H1 (cell line): ENCODE results near the gene PLEKHA4. TPM values are rescaled to one million over a fixed set of nuclear protein-coding genes. Genes with fewer than 3 reads are reported as not detected.
A peak's percentile ranks its signal among the peaks of the same experiment; 100 is the strongest.

ENCODE experiments used
- CTCF ChIA-PET: fragments of 300-600 bp; sonication (Branson Sonifier 250); formaldehyde crosslinking; loops from one replicate; lab custom pipeline; 2021; ENCODE audit not compliant: partially characterized antibody; lab: Charles Lee
- POLR2A ChIA-PET: fragments of 300-600 bp; sonication (Branson Sonifier 250); formaldehyde crosslinking; loops from one replicate; lab custom pipeline; 2021; ENCODE audit warnings: inconsistent platforms; ENCODE audit not compliant: partially characterized antibody; lab: Charles Lee
- DNase-seq, 2 experiments: peaks; one replicate each; pipeline versions ENCODE4 v3.0.0 to v3.0.0-alpha.2; 2010 to 2022; ENCODE audit warnings: low spot score in 2 of 2, low read depth in 1 of 2, mixed read lengths in 1 of 2
- FAIRE-seq: peaks from 2 replicates; lab custom pipeline; 2011; peaks lifted over from hg19 to GRCh38; lab: Jason Lieb, UNC
- H2AFZ ChIP-seq: 2 replicates; pipeline ENCODE4 v1.8.1; 2012; ENCODE audit warnings: low read length, inconsistent platforms
- H2AK5ac ChIP-seq: 2 replicates; pipeline ENCODE4 v1.6.1; 2013; ENCODE audit warnings: low read depth, low read length
- H2BK120ac ChIP-seq: replicated peaks from 2 replicates; pipeline ENCODE3; 2013; ENCODE audit warnings: low read depth, low read length, inconsistent platforms
- H2BK12ac ChIP-seq: 2 replicates; pipeline ENCODE4 v1.6.1; 2013; ENCODE audit warnings: low read depth, low read length
- H2BK15ac ChIP-seq: 2 replicates; pipeline ENCODE4 v1.6.1; 2013; ENCODE audit warnings: low read length
- H2BK20ac ChIP-seq: 2 replicates; pipeline ENCODE4 v1.6.1; 2013; ENCODE audit warnings: low read length
- H2BK5ac ChIP-seq: 2 replicates; pipeline ENCODE4 v1.6.1; 2013; ENCODE audit warnings: low read depth, low read length
- H3K14ac ChIP-seq: 2 replicates; pipeline ENCODE4 v1.6.1; 2013; ENCODE audit warnings: inconsistent platforms; ENCODE audit not compliant: insufficient read length
- H3K18ac ChIP-seq: 2 replicates; pipeline ENCODE4 v1.6.1; 2013; ENCODE audit warnings: low read length; ENCODE audit errors: extremely low read depth
- H3K23ac ChIP-seq: 2 replicates; pipeline ENCODE4 v1.6.1; 2013; ENCODE audit warnings: inconsistent platforms; ENCODE audit not compliant: insufficient read length
- H3K23me2 ChIP-seq: 2 replicates; pipeline ENCODE4 v1.6.1; 2013; ENCODE audit warnings: low read depth, low read length
- H3K27ac ChIP-seq: 2 replicates; pipeline ENCODE4 v1.6.1; 2011; ENCODE audit warnings: low read depth, low read length, inconsistent platforms
- H3K27me3 ChIP-seq, 4 experiments: replicated peaks in 1 of 4; 1 replicate in 1 of 4; 2 replicates in 3 of 4; pipeline versions ENCODE4 v1.6.1 to v1.8.1; 2011 to 2013; ENCODE audit warnings: low read length in 3 of 4, mild to moderate bottlenecking in 3 of 4, inconsistent platforms in 2 of 4, mixed read lengths in 2 of 4, moderate library complexity in 1 of 4; ENCODE audit not compliant: control insufficient read depth in 3 of 4, insufficient read depth in 3 of 4; ENCODE audit errors: extremely low read depth in 1 of 4
- H3K36me3 ChIP-seq, 4 experiments: 2 replicates each; pipeline versions ENCODE4 v1.6.1 to v1.8.1; 2011 to 2013; ENCODE audit warnings: mild to moderate bottlenecking in 4 of 4, low read length in 3 of 4, moderate library complexity in 2 of 4, control low read depth in 1 of 4, inconsistent platforms in 1 of 4; ENCODE audit not compliant: insufficient read depth in 4 of 4, control insufficient read depth in 2 of 4
- H3K4ac ChIP-seq: replicated peaks from 2 replicates; pipeline ENCODE3; 2013; ENCODE audit warnings: low read length, low read depth, mixed read lengths, inconsistent platforms; ENCODE audit not compliant: insufficient read length
- H3K4me1 ChIP-seq, 4 experiments: replicated peaks in 1 of 4; 1 replicate in 1 of 4; 2 replicates in 3 of 4; pipeline versions ENCODE4 v1.6.1 to v1.8.1; 2011 to 2013; ENCODE audit warnings: low read length in 3 of 4, inconsistent platforms in 2 of 4, mixed read lengths in 1 of 4; ENCODE audit not compliant: insufficient read depth in 4 of 4, control insufficient read depth in 3 of 4
- H3K4me2 ChIP-seq, 2 experiments: 2 replicates each; pipeline versions ENCODE4 v1.6.1 to v1.8.1; 2011 to 2013; ENCODE audit warnings: low read depth in 2 of 2, low read length in 2 of 2, control low read depth in 1 of 2, inconsistent platforms in 1 of 2, mild to moderate bottlenecking in 1 of 2; ENCODE audit not compliant: insufficient read depth in 1 of 2
- H3K4me3 ChIP-seq, 4 experiments: fragments of 200-600, 300-600 bp in 1 of 4; sonication (generic), shearing (Covaris generic), sonication (Bioruptor Twin) in 1 of 4; 2 replicates each; pipeline versions ENCODE4 v1.5.1 to v1.8.1; 2011 to 2016; ENCODE audit warnings: low read length in 4 of 4, low read depth in 3 of 4, control low read depth in 2 of 4, inconsistent platforms in 2 of 4, mild to moderate bottlenecking in 2 of 4, mixed read lengths in 1 of 4, moderate library complexity in 1 of 4; ENCODE audit not compliant: insufficient read depth in 2 of 4; ENCODE audit errors: extremely low read depth in 1 of 4
- H3K56ac ChIP-seq: replicated peaks from 2 replicates; pipeline ENCODE3; 2013; ENCODE audit warnings: low read depth, mild to moderate bottlenecking, mixed read lengths, low read length, inconsistent platforms; ENCODE audit not compliant: insufficient read length
- H3K79me1 ChIP-seq: 2 replicates; pipeline ENCODE4 v1.6.1; 2013; ENCODE audit warnings: low read depth, low read length, control low read depth
- H3K79me2 ChIP-seq, 2 experiments: 2 replicates each; pipeline versions ENCODE4 v1.6.1 to v1.8.1; 2012 to 2013; ENCODE audit warnings: low read length in 2 of 2, mild to moderate bottlenecking in 2 of 2, inconsistent platforms in 1 of 2; ENCODE audit not compliant: insufficient read depth in 2 of 2, control insufficient read depth in 1 of 2
- H3K9ac ChIP-seq, 4 experiments: replicated peaks in 1 of 4; 1 replicate in 1 of 4; 2 replicates in 3 of 4; pipeline versions ENCODE4 v1.6.1 to v1.8.1; 2011 to 2013; ENCODE audit warnings: low read depth in 3 of 4, low read length in 3 of 4, control low read depth in 2 of 4, mild to moderate bottlenecking in 2 of 4, moderate library complexity in 2 of 4, inconsistent platforms in 1 of 4; ENCODE audit errors: extremely low read depth in 1 of 4
- H3K9me3 ChIP-seq, 2 experiments: 2 replicates each; pipeline versions ENCODE4 v1.6.1 to v1.8.1; 2012 to 2013; ENCODE audit warnings: mild to moderate bottlenecking in 2 of 2, moderate library complexity in 2 of 2, control low read depth in 1 of 2, inconsistent platforms in 1 of 2, low read depth in 1 of 2, low read length in 1 of 2, mixed read lengths in 1 of 2; ENCODE audit not compliant: insufficient read depth in 2 of 2
- H4K20me1 ChIP-seq, 2 experiments: replicated peaks in 1 of 2; 2 replicates each; pipeline versions ENCODE3 to v1.8.1; 2011 to 2013; ENCODE audit warnings: inconsistent platforms in 2 of 2, low read length in 2 of 2, mild to moderate bottlenecking in 1 of 2; ENCODE audit not compliant: insufficient read depth in 2 of 2, control insufficient read depth in 1 of 2
- H4K5ac ChIP-seq: 2 replicates; pipeline ENCODE4 v1.6.1; 2013; ENCODE audit warnings: low read length, low read depth, mixed read lengths, inconsistent platforms; ENCODE audit not compliant: insufficient read length
- H4K8ac ChIP-seq: 2 replicates; pipeline ENCODE4 v1.8.0; 2013; ENCODE audit warnings: mild to moderate bottlenecking, moderate library complexity, low read length, inconsistent platforms; ENCODE audit not compliant: insufficient read depth; ENCODE audit errors: extremely low read depth
- H4K91ac ChIP-seq: replicated peaks from 2 replicates; pipeline ENCODE3; 2013; ENCODE audit warnings: low read length, mixed read lengths, inconsistent platforms; ENCODE audit not compliant: insufficient read length
- ASH2L ChIP-seq: fragments of 200-600, 300-600 bp; sonication (generic); IDR thresholded peaks from one replicate; pipeline ENCODE4 v1.7.1; 2017; ENCODE audit warnings: low read length
- EP300 ChIP-seq, 2 experiments: IDR thresholded peaks; 1 replicate in 1 of 2; 2 replicates in 1 of 2; pipeline ENCODE4 v1.6.1; 2011 to 2012; ENCODE audit warnings: low read depth in 2 of 2, low read length in 2 of 2, mild to moderate bottlenecking in 2 of 2, borderline replicate concordance in 1 of 2, inconsistent platforms in 1 of 2, moderate library complexity in 1 of 2
- KDM4A ChIP-seq: IDR thresholded peaks from one replicate; pipeline ENCODE4 v1.7.1; 2012; ENCODE audit warnings: low read depth, mild to moderate bottlenecking, moderate library complexity, low read length, inconsistent platforms; ENCODE audit not compliant: severe bottlenecking
- RAD21 ChIP-seq, 2 experiments: IDR thresholded peaks in 1 of 2; conservative IDR thresholded peaks in 1 of 2; 2 replicates each; pipeline ENCODE4 v1.6.1; 2011; ENCODE audit warnings: low read depth in 2 of 2, low read length in 2 of 2, improper control_type of control experiment in 1 of 2, inconsistent platforms in 1 of 2, mild to moderate bottlenecking in 1 of 2, moderate library complexity in 1 of 2
- SIX5 ChIP-seq: IDR thresholded peaks from 2 replicates; pipeline ENCODE4 v1.6.1; 2011; ENCODE audit warnings: mild to moderate bottlenecking, low read depth, low read length
- SP1 ChIP-seq: IDR thresholded peaks from 2 replicates; pipeline ENCODE4 v1.6.1; 2011; ENCODE audit warnings: low read depth, low read length
- TCF12 ChIP-seq: IDR thresholded peaks from 2 replicates; pipeline ENCODE4 v1.6.1; 2011; ENCODE audit warnings: low read depth, mild to moderate bottlenecking, low read length
- ZNF274 ChIP-seq: IDR thresholded peaks from 2 replicates; pipeline ENCODE4 v1.7.0; 2012; ENCODE audit warnings: low read length, borderline replicate concordance; ENCODE audit errors: extremely low read depth
- WGBS, 2 experiments: shearing (Covaris generic) in 1 of 2; methylation state at CpG; one replicate each; pipeline versions ENCODE4 v1.1.6 to v1.1.7; 2013 to 2015; ENCODE audit warnings: low lambda C conversion rate in 2 of 2, mixed read lengths in 2 of 2, inconsistent platforms in 1 of 2, low coverage in 1 of 2, missing lambda C conversion rate in 1 of 2; ENCODE audit not compliant: insufficient replicate concordance in 2 of 2, insufficient coverage in 1 of 2, insufficient read length in 1 of 2; ENCODE audit errors: extremely low coverage in 1 of 2, missing lambda C conversion rate in 1 of 2; 5-methylcytosine and 5-hydroxymethylcytosine counted together
- polyA plus RNA-seq, 7 experiments: library from polyadenylated mRNA; depleted of rRNA in 3 of 7; stranded (reverse) in 5 of 7; unstranded in 2 of 7; fragments of >200 nt in 5 of 7; fragments of 200-250 nt in 2 of 7; gene quantifications; 1 replicate in 5 of 7; 2 replicates in 1 of 7; 4 replicates in 1 of 7; pipeline versions ENCODE4 v1.2.1 to v1.2.3, GENCODE V29; 2011 to 2013; ENCODE audit warnings: missing spikeins in 2 of 7, mixed read lengths in 2 of 7
- total RNA-seq: library from RNA; stranded (reverse); fragmentation: NEBNext Ultra II Directional; extraction: Animal tissue kit (Norgen Biotek cat#: 25700); gene quantifications from 2 replicates; pipeline ENCODE4 v1.2.1, GENCODE V29; 2021
- TF ChIP-seq, protein P1 (sequence below): IDR thresholded peaks from 2 replicates; pipeline ENCODE4 v1.6.1; 2011; ENCODE audit warnings: low read depth, mild to moderate bottlenecking, low read length; ENCODE audit not compliant: insufficient read depth

PLEKHA4 gene
- total and polyA plus RNA-seq, 2 of the 8 experiments (the other 6 are each of a cell fraction or from before 2014, with no cell fraction given): 8.2 to 18.0 TPM

DNA sequence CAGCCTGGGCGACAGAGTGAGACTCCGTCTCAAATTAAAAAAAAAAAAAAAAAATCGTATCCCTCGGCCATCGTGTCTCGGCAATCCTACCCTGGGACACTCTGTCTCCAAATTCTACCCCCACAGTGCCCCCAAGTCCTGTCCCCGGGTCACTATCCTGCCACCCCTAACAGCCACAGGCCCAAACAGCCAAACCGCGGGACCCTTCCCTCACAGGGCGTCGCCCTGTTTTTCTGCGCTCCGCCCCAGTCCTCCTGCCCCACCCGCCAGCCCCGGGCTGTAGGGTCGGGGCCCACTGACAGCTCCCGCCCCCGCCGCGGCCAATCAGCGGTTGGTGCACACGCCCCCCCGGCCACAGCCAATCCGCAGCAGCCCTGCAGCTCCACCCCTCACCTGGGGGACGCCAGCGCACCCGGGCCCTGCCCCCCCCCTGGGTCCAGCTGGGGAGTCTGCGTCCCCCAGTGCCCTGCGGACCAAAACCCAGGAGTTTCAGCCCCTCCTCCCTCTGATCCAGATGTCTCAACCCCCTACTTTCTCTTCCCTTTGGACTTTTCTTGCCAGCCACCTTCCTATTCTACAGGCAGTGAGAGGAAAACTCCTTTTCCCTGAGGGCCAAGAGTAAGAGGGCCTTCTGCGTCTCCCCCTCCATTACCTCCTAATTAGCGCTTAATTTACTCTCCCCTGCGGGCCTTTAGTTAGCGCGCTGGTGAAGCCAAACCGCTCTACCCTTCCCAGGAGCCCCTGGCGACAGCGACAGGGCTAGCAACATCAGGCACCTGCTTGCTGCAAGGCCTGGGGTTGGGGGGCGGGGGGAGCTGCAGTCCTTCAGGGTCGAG lies 56.1 kb downstream of the PLEKHA4 start:
- Histone ChIP-seq H3K9ac (peak overlapping the region in 2 of 4 experiments; percentile 16 to 52; a peak in 4 of 7 replicates), H3K23me2 (peaks cover 10% of the 10 kb centered on the region; the same call in 1 of the 2 replicates), H4K5ac (peak overlapping the region; percentile 2), H3K56ac (no peak overlapping the region), H2BK12ac (peak overlapping the region; percentile 77), H3K4me1 (peaks cover 3 to 15% (median 10%) of the 10 kb centered on the region in 4 experiments), H2AFZ (no peak overlapping the region), H3K36me3 (no peaks in the 10 kb centered on the region), H3K23ac (no peak overlapping the region), H3K79me2 (0 out of 4 replicates have a peak, but pooled peaks cover 0 to 7% of the 10 kb centered on the region in 2 experiments), H3K27ac (peak overlapping the region; percentile 71; the same call in 1 of the 2 replicates), H4K91ac (no peak overlapping the region), H3K18ac (peak overlapping the region; percentile 81), H3K4ac (no peak overlapping the region), H2BK120ac (no peak overlapping the region), H2BK20ac (no peak overlapping the region), H3K79me1 (no peaks in the 10 kb centered on the region; the same call in 1 of the 2 replicates), H3K9me3 (no peaks in the 10 kb centered on the region), H4K8ac (peak overlapping the region; percentile 77; the same call in 1 of the 2 replicates), H2BK15ac (no peak overlapping the region), H3K14ac (no peak overlapping the region), H3K27me3 (peaks cover 0 to 11% (median 0%) of the 10 kb centered on the region in 4 experiments; a peak in 3 of 7 replicates), H3K4me2 (peak overlapping the region; percentile 37 to 68), H2AK5ac (no peak overlapping the region), H2BK5ac (peak overlapping the region; percentile 61; the same call in 1 of the 2 replicates), H3K4me3 (peak overlapping the region in 3 of 4 experiments; percentile 3 to 52 (median 26); a peak in 5 of 8 replicates), H4K20me1 (peaks cover 0 to 1% of the 10 kb centered on the region in 2 experiments)
- FAIRE-seq: no peak
- WGBS, 2 experiments: 6% methylated on average over 21 of the region's 39 CpGs; no CpG with 5 or more reads in 1 of the 2 experiments
- POLR2A ChIA-PET: interaction anchor here (0.8 to 4.5 kb wide), 10 partner anchors 12 to 156 kb away, joined by 3 to 36 read pairs (median 4); partner anchors contain the start of genes FUT2, PLEKHA4 and PPP1R15A
- DNase-seq: peak in 1 of 2 experiments; percentile 89
- CTCF ChIA-PET: interaction anchor here (0.6 to 13.8 kb wide), 14 partner anchors 9 to 166 kb away, joined by 3 to 285 read pairs (median 4); partner anchors contain the start of gene CA11
- TF ChIP-seq ZNF274 (no peak), KDM4A (no peak), SP1 (peak; percentile 46; the same call in 1 of the 2 replicates), EP300 (IDR thresholded peaks at IDR 0.05; ENCODE audit: borderline replicate concordance in 1 of 2, low read depth in 2 of 2, low read length in 2 of 2) (peak in 1 of 2 experiments; percentile 94; a peak in 1 of 3 replicates), ASH2L (peak; percentile 49), SIX5 (no peak), TCF12 (peak; percentile 47; the same call in 1 of the 2 replicates), RAD21 (IDR thresholded peaks at IDR 0.05 in 1 of 2, conservative IDR thresholded peaks at IDR 0.05 in 1 of 2; ENCODE audit: low read depth in 2 of 2, low read length in 2 of 2) (no peak; a peak in 1 of 4 replicates)
- TF ChIP-seq, protein P1, sequence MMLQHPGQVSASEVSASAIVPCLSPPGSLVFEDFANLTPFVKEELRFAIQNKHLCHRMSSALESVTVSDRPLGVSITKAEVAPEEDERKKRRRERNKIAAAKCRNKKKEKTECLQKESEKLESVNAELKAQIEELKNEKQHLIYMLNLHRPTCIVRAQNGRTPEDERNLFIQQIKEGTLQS: no peak
